KMS-11 (cell line): ENCODE measurements around the gene ARFGEF2.
"Not testable (repeated sequence)": the region's sequence is repeated elsewhere in the genome, so short reads cannot be mapped to it uniquely, and the experiment has no call there.

ENCODE experiments used
- H2AFZ ChIP-seq: fragments of 200-600 bp; sonication (generic); 2 replicates; pipeline ENCODE4 v1.6.1; 2016; ENCODE audit warnings: antibody characterized with exemption, mixed run types, low read depth
- H3K27ac ChIP-seq: fragments of 200-600 bp; sonication (generic); 2 replicates; pipeline ENCODE4 v1.6.1; 2016; ENCODE audit warnings: mild to moderate bottlenecking, mixed run types
- H3K27me3 ChIP-seq: fragments of 200-600 bp; sonication (generic); 2 replicates; pipeline ENCODE4 v1.6.1; 2017; ENCODE audit warnings: mild to moderate bottlenecking, low read depth, mixed run types, moderate library complexity; ENCODE audit not compliant: insufficient read depth
- H3K36me3 ChIP-seq: fragments of 200-600 bp; sonication (generic); 2 replicates; pipeline ENCODE4 v1.6.1; 2017; ENCODE audit warnings: mild to moderate bottlenecking, mixed run types; ENCODE audit not compliant: insufficient read depth
- H3K4me1 ChIP-seq: fragments of 200-600 bp; sonication (generic); 2 replicates; pipeline ENCODE4 v1.6.1; 2016; ENCODE audit warnings: mild to moderate bottlenecking, low read depth, mixed run types; ENCODE audit not compliant: poor library complexity, severe bottlenecking
- H3K4me2 ChIP-seq: fragments of 200-600 bp; sonication (generic); 2 replicates; pipeline ENCODE4 v1.7.0; 2016; ENCODE audit warnings: mild to moderate bottlenecking, mixed run types
- H3K4me3 ChIP-seq: fragments of 200-600 bp; sonication (generic); IDR thresholded peaks from 2 replicates; pipeline ENCODE4 v1.6.1; 2017; ENCODE audit warnings: low read depth, low read length, mixed read lengths; ENCODE audit not compliant: insufficient read depth
- H3K79me2 ChIP-seq: fragments of 200-600 bp; sonication (generic); 2 replicates; pipeline ENCODE4 v1.6.1; 2016; ENCODE audit warnings: low read depth, mixed run types; ENCODE audit not compliant: insufficient read depth
- H3K9ac ChIP-seq: fragments of 200-600 bp; sonication (generic); 2 replicates; pipeline ENCODE4 v1.6.1; 2016; ENCODE audit warnings: mild to moderate bottlenecking, mixed run types
- H4K20me1 ChIP-seq: fragments of 200-600 bp; sonication (generic); 2 replicates; pipeline ENCODE4 v1.6.1; 2016; ENCODE audit warnings: mild to moderate bottlenecking, mixed run types; ENCODE audit not compliant: insufficient read depth
- TF ChIP-seq, protein P1 (sequence below): fragments of 200-600 bp; sonication (generic); conservative IDR thresholded peaks from 2 replicates; pipeline ENCODE4 v1.6.1; 2017; ENCODE audit warnings: low read depth, mild to moderate bottlenecking, antibody characterized with exemption, low read length, moderate library complexity, mixed read lengths

The ARFGEF2 gene

DNA sequence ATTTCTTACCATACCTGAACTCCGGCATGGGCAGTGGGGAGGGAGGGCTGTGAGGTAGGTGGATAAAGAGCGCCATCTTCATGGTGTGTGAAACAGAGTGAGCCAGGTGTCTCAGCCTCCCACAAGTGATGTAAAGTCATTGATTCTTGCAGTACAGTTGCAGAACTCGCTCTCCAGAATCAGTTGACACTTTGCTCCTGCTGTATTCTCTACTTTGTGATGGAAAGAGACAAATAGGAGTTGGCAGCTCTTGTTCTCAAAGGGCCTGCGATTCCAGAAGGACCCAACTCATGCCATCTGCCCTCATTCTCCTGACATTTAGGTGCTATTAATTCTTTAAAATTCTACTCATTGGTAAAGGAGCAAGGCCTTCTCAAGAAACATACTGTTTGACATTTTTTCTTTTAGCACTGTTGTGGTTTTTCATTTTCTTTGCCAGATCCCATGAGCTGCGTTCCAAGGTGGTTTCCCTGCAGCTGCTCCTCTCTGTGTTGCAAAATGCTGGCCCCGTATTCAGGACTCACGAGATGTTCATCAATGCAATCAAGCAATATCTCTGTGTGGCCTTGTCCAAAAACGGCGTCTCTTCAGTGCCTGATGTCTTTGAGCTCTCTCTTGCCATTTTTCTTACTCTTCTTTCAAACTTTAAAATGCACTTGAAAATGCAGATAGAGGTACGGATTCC, 49.3 kb downstream of the ARFGEF2 start:
- Histone ChIP-seq H3K4me3 (no peak overlapping the region), H3K36me3 (peaks cover 3% of the 10 kb centered on the region; the same call in 1 of the 2 replicates)

DNA sequence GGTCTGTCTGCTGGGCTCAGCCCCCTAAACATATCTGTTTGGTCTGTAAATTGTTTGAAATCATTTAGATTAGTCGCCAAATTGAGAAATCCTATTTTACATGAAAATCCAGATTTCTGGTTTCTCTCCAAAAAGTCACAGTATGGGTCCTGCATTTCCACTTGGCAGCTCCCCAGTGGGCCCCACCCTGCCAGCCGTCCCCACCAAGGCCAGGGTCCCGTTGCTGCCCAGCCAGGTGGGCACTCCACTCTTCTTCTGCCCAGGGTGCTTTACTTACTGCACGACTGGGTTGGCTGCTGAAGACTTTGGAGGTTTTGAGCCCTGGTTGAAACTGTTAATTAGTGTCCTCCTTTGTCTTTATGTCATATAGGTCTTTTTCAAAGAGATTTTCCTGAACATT, 50.4 kb downstream of the ARFGEF2 start:
- no peak overlapping the region for H3K9ac ChIP-seq
- no peak overlapping the region for H2AFZ ChIP-seq
- no peaks in the 10 kb centered on the region for H3K4me1 ChIP-seq
- H3K36me3 ChIP-seq, result peaks cover 11% of the 10 kb centered on the region; the same call in 1 of the 2 replicates
- H3K79me2 ChIP-seq, result no peaks in the 10 kb centered on the region
- H3K4me3 ChIP-seq, result no peak overlapping the region
- H3K27me3 ChIP-seq, result no peaks in the 10 kb centered on the region
- TF ChIP-seq, protein P1, sequence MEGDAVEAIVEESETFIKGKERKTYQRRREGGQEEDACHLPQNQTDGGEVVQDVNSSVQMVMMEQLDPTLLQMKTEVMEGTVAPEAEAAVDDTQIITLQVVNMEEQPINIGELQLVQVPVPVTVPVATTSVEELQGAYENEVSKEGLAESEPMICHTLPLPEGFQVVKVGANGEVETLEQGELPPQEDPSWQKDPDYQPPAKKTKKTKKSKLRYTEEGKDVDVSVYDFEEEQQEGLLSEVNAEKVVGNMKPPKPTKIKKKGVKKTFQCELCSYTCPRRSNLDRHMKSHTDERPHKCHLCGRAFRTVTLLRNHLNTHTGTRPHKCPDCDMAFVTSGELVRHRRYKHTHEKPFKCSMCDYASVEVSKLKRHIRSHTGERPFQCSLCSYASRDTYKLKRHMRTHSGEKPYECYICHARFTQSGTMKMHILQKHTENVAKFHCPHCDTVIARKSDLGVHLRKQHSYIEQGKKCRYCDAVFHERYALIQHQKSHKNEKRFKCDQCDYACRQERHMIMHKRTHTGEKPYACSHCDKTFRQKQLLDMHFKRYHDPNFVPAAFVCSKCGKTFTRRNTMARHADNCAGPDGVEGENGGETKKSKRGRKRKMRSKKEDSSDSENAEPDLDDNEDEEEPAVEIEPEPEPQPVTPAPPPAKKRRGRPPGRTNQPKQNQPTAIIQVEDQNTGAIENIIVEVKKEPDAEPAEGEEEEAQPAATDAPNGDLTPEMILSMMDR, result no peak
- H3K4me2 ChIP-seq, result no peak overlapping the region
- H4K20me1 ChIP-seq, result no peaks in the 10 kb centered on the region
- no peak overlapping the region for H3K27ac ChIP-seq

More for the DNA sequence above, 49.3 kb downstream of the ARFGEF2 start:
- TF ChIP-seq, protein P1, result no peak
- H3K79me2 ChIP-seq, result no peaks in the 10 kb centered on the region
- H4K20me1 ChIP-seq, result no peaks in the 10 kb centered on the region
- no peak overlapping the region for H3K27ac ChIP-seq
- H3K9ac ChIP-seq, result no peak overlapping the region
- no peak overlapping the region for H3K4me2 ChIP-seq
- no peaks in the 10 kb centered on the region for H3K27me3 ChIP-seq
- no peaks in the 10 kb centered on the region for H3K4me1 ChIP-seq
- H2AFZ ChIP-seq, result no peak overlapping the region

DNA sequence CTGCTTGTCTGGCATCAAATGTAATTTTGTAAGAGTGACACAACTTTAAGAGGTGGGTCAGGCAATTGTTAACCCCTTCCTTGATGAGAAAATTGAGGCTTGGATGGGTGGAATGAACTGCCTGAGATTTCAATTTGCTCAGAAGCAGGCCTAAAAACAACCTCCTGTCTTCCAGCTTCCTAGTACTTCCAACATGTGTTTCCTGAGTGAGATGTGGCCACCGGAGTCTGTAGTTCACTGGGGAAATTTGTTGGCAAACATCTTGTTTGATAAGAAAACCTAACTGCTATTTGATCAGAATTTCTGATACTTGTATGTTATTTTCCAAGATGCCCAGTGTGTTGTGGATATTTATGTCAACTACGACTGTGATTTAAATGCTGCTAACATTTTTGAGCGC, 51.3 kb downstream of the ARFGEF2 start:
- no peak overlapping the region for H2AFZ ChIP-seq
- peaks cover 11% of the 10 kb centered on the region; the same call in 1 of the 2 replicates for H3K36me3 ChIP-seq
- TF ChIP-seq, protein P1, result no peak
- H3K4me3 ChIP-seq, result no peak overlapping the region
- no peaks in the 10 kb centered on the region for H3K79me2 ChIP-seq
- H3K27me3 ChIP-seq, result no peaks in the 10 kb centered on the region
- no peak overlapping the region for H3K9ac ChIP-seq
- no peaks in the 10 kb centered on the region for H3K4me1 ChIP-seq
- no peak overlapping the region for H3K27ac ChIP-seq
- H3K4me2 ChIP-seq, result no peak overlapping the region
- no peaks in the 10 kb centered on the region for H4K20me1 ChIP-seq

DNA sequence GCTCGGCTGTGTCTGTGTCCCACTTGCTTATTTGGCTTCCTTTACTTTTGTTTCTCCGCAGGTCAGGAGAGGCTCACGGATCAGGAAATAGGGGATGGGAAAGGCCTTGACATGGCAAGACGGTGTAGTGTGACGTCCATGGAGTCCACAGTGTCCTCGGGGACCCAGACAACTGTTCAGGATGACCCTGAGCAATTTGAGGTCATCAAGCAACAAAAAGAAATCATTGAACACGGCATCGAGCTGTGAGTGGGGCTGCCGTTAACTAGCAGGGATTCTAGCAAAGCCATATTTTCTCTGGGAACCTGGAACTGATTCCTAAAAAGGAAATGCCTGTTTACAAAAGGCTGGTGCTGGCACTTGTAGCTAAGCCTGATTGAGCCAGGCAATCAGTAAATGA, 54.4 kb downstream of the ARFGEF2 start:
- H3K4me3 ChIP-seq, result no peak overlapping the region
- TF ChIP-seq, protein P1, result no peak
- no peaks in the 10 kb centered on the region for H4K20me1 ChIP-seq
- H3K79me2 ChIP-seq, result no peaks in the 10 kb centered on the region
- no peak overlapping the region for H3K27ac ChIP-seq
- H3K36me3 ChIP-seq, result peaks cover 8% of the 10 kb centered on the region; the same call in 1 of the 2 replicates
- H3K27me3 ChIP-seq, result no peaks in the 10 kb centered on the region
- no peak overlapping the region for H3K4me2 ChIP-seq
- H3K4me1 ChIP-seq, result no peaks in the 10 kb centered on the region
- no peak overlapping the region for H2AFZ ChIP-seq
- no peak overlapping the region for H3K9ac ChIP-seq

DNA sequence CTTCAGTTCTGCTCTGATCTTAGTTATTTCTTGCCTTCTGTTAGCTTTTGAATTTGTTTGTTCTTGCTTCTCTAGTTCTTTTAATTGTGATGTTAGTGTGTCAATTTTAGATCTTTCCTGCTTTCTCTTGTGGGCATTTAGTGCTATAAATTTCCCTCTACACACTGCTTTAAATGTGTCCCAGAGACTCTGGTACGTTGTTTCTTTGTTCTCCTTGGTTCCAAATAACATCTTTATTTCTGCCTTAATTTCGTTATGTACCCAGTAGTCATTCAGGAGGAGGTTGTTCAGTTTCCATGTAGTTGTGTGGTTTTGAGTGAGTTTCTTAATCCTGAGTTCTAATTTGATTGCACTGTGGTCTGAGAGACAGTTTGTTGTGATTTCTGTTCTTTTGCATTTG, 58.5 kb downstream of the ARFGEF2 start:
- H4K20me1 ChIP-seq, H3K27me3 ChIP-seq, H3K27ac ChIP-seq, H3K4me3 ChIP-seq, H3K4me2 ChIP-seq, H3K4me1 ChIP-seq, H2AFZ ChIP-seq, H3K9ac ChIP-seq, H3K79me2 ChIP-seq: not testable (repeated sequence)
- peaks cover 16% of the 10 kb centered on the region; the same call in 1 of the 2 replicates for H3K36me3 ChIP-seq
